ENCODE results near the gene TSC22D4. TPM values are rescaled to one million over a fixed set of nuclear protein-coding genes. Genes with fewer than 3 reads are reported as not detected.
"Not testable (repeated sequence)": the region's sequence is repeated elsewhere in the genome, so short reads cannot be mapped to it uniquely, and the experiment has no call there.

TSC22D4 gene
- polyA plus RNA-seq, 1 donor from 2014 or later, result 2.1 TPM

GRCh38 chr7:100455206-100455605 is 23.8 kb downstream of the TSC22D4 start:
- Histone ChIP-seq H3K4me2 (ENCODE audit: low read length) (no peak overlapping the region), H3F3A (ENCODE audit: insufficient read depth, low read length, poor library complexity, severe bottlenecking) (no peaks in the 10 kb centered on the region), H4K20me1 (ENCODE audit: insufficient read depth) (no peaks in the 10 kb centered on the region), H3K79me2 (replicated peaks; ENCODE audit: insufficient read depth, low read length) (no peaks in the 10 kb centered on the region), H3K9ac (ENCODE audit: low read length) (no peak overlapping the region), H3K27ac (ENCODE audit: low read length) (no peak overlapping the region), H2AFZ (ENCODE audit: low read depth, low read length) (no peak overlapping the region), H3K4me3 (ENCODE audit: low read length) (no peak overlapping the region), H3K27me3 (ENCODE audit: insufficient read depth, low read depth, low read length) (no peaks in the 10 kb centered on the region), H3K36me3 (ENCODE audit: insufficient read depth, low read length) (no peaks in the 10 kb centered on the region), H3K9me2 (ENCODE audit: insufficient read depth, low read length) (no peaks in the 10 kb centered on the region), H3K9me3 (ENCODE audit: low read length) (no peaks in the 10 kb centered on the region)
- TF ChIP-seq SMC3 (conservative IDR thresholded peaks at IDR 0.05; ENCODE audit: poor library complexity), result no peak
- TF ChIP-seq, protein P1, sequence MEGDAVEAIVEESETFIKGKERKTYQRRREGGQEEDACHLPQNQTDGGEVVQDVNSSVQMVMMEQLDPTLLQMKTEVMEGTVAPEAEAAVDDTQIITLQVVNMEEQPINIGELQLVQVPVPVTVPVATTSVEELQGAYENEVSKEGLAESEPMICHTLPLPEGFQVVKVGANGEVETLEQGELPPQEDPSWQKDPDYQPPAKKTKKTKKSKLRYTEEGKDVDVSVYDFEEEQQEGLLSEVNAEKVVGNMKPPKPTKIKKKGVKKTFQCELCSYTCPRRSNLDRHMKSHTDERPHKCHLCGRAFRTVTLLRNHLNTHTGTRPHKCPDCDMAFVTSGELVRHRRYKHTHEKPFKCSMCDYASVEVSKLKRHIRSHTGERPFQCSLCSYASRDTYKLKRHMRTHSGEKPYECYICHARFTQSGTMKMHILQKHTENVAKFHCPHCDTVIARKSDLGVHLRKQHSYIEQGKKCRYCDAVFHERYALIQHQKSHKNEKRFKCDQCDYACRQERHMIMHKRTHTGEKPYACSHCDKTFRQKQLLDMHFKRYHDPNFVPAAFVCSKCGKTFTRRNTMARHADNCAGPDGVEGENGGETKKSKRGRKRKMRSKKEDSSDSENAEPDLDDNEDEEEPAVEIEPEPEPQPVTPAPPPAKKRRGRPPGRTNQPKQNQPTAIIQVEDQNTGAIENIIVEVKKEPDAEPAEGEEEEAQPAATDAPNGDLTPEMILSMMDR (IDR thresholded peaks at IDR 0.05; ENCODE audit: poor library complexity, severe bottlenecking), result no peak
- TF ChIP-seq MXI1 (conservative IDR thresholded peaks at IDR 0.05; ENCODE audit: poor library complexity, severe bottlenecking), result no peak
- TF ChIP-seq RAD21 (conservative IDR thresholded peaks at IDR 0.05), result no peak
- no peak for TF ChIP-seq TAF1 (IDR thresholded peaks at IDR 0.05; ENCODE audit: low read depth)
- TF ChIP-seq EZH2 (IDR thresholded peaks at IDR 0.05; ENCODE audit: borderline replicate concordance, insufficient read depth, low read length, poor library complexity, severe bottlenecking), result no peak
- no peak for TF ChIP-seq EP300 (conservative IDR thresholded peaks at IDR 0.05; ENCODE audit: poor library complexity, severe bottlenecking)
- TF ChIP-seq, protein P2, sequence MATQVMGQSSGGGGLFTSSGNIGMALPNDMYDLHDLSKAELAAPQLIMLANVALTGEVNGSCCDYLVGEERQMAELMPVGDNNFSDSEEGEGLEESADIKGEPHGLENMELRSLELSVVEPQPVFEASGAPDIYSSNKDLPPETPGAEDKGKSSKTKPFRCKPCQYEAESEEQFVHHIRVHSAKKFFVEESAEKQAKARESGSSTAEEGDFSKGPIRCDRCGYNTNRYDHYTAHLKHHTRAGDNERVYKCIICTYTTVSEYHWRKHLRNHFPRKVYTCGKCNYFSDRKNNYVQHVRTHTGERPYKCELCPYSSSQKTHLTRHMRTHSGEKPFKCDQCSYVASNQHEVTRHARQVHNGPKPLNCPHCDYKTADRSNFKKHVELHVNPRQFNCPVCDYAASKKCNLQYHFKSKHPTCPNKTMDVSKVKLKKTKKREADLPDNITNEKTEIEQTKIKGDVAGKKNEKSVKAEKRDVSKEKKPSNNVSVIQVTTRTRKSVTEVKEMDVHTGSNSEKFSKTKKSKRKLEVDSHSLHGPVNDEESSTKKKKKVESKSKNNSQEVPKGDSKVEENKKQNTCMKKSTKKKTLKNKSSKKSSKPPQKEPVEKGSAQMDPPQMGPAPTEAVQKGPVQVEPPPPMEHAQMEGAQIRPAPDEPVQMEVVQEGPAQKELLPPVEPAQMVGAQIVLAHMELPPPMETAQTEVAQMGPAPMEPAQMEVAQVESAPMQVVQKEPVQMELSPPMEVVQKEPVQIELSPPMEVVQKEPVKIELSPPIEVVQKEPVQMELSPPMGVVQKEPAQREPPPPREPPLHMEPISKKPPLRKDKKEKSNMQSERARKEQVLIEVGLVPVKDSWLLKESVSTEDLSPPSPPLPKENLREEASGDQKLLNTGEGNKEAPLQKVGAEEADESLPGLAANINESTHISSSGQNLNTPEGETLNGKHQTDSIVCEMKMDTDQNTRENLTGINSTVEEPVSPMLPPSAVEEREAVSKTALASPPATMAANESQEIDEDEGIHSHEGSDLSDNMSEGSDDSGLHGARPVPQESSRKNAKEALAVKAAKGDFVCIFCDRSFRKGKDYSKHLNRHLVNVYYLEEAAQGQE (IDR thresholded peaks at IDR 0.05; ENCODE audit: borderline replicate concordance), result no peak
- TF ChIP-seq POLR2AphosphoS5 (IDR thresholded peaks at IDR 0.05), result no peak

GRCh38 chr7:100453854-100454253 is 25.2 kb downstream of the TSC22D4 start:
- H3K4me3 ChIP-seq (ENCODE audit: low read length); H3K9me2 ChIP-seq (ENCODE audit: insufficient read depth, low read length); H4K20me1 ChIP-seq (ENCODE audit: insufficient read depth); H3F3A ChIP-seq (ENCODE audit: insufficient read depth, low read length, poor library complexity, severe bottlenecking); H3K79me2 ChIP-seq (replicated peaks; ENCODE audit: insufficient read depth, low read length); H3K27ac ChIP-seq (ENCODE audit: low read length); H3K36me3 ChIP-seq (ENCODE audit: insufficient read depth, low read length); H3K9me3 ChIP-seq (ENCODE audit: low read length); H3K4me2 ChIP-seq (ENCODE audit: low read length); H3K9ac ChIP-seq (ENCODE audit: low read length); H2AFZ ChIP-seq (ENCODE audit: low read depth, low read length); H3K27me3 ChIP-seq (ENCODE audit: insufficient read depth, low read depth, low read length): not testable (repeated sequence)

DNA sequence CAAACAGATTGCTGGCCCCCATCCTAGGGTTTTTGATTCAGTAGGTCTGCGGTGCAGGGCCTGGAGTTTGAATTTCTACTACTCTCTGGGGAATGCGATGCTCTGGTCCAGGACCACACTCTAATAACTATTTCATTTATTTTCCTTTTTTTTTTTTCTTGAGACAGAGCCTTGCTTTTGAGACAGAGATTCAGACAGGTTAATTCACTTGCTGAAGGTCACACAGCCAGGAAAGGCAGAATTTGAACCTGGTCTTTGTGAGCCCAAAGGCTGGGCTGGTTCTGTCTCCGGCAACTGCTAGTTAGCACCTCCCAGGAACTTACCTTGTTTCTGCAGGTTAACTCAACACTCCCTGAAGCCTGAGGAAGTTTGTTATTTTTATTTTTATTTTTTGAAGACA is 26.5 kb downstream of the TSC22D4 start:
- no peak overlapping the region for H3K9ac ChIP-seq (ENCODE audit: low read length)
- no peak for TF ChIP-seq EP300 (conservative IDR thresholded peaks at IDR 0.05; ENCODE audit: poor library complexity, severe bottlenecking)
- no peak overlapping the region for H2AFZ ChIP-seq (ENCODE audit: low read depth, low read length)
- no peaks in the 10 kb centered on the region for H3K27me3 ChIP-seq (ENCODE audit: insufficient read depth, low read depth, low read length)
- no peak overlapping the region for H3K4me2 ChIP-seq (ENCODE audit: low read length)
- no peaks in the 10 kb centered on the region for H4K20me1 ChIP-seq (ENCODE audit: insufficient read depth)
- no peaks in the 10 kb centered on the region for H3K9me2 ChIP-seq (ENCODE audit: insufficient read depth, low read length)
- H3K27ac ChIP-seq (ENCODE audit: low read length), result no peak overlapping the region
- no peak overlapping the region for H3K4me3 ChIP-seq (ENCODE audit: low read length)
- no peaks in the 10 kb centered on the region for H3F3A ChIP-seq (ENCODE audit: insufficient read depth, low read length, poor library complexity, severe bottlenecking)
- no peaks in the 10 kb centered on the region for H3K79me2 ChIP-seq (replicated peaks; ENCODE audit: insufficient read depth, low read length)
- H3K9me3 ChIP-seq (ENCODE audit: low read length), result no peaks in the 10 kb centered on the region
- H3K36me3 ChIP-seq (ENCODE audit: insufficient read depth, low read length), result no peaks in the 10 kb centered on the region
